ENCODE results near the gene TTC3. TPM values are rescaled to one million over a fixed set of nuclear protein-coding genes. Genes with fewer than 3 reads are reported as not detected.
A peak's percentile ranks its signal among the peaks of the same experiment; 100 is the strongest.

TTC3 gene
- total RNA-seq, 1 donor from 2014 or later = 235 TPM

- TF ChIP-seq CTCF (IDR thresholded peaks at IDR 0.05; ENCODE audit: partially characterized antibody, unreplicated experiment) = no peak
- Mint-ChIP-seq H3K27ac (ENCODE audit: unreplicated experiment) (no peak overlapping the region), H3K27me3 (ENCODE audit: unreplicated experiment) (peaks cover 13% of the 10 kb centered on the region), H3K9me3 (ENCODE audit: unreplicated experiment) (peaks cover 12% of the 10 kb centered on the region), H3K4me1 (ENCODE audit: low read depth, unreplicated experiment) (peaks cover 5% of the 10 kb centered on the region), H3K4me3 (ENCODE audit: unreplicated experiment) (no peak overlapping the region), H3K36me3 (ENCODE audit: unreplicated experiment) (peaks cover 12% of the 10 kb centered on the region)
- no peak for DNase-seq
Measured at GRCh38 chr21:37223804-37224345, 150.8 kb downstream of the TTC3 start.

- peaks cover 10% of the 10 kb centered on the region for H3K36me3 Mint-ChIP-seq (ENCODE audit: unreplicated experiment)
- DNase-seq = no peak
Measured at GRCh38 chr21:37224861-37225839, 152.1 kb downstream of the TTC3 start.

GRCh38 chr21:37226041-37226920 is 153.2 kb downstream of the TTC3 start:
- no peak for TF ChIP-seq CTCF (IDR thresholded peaks at IDR 0.05; ENCODE audit: partially characterized antibody, unreplicated experiment)
- H3K9me3 Mint-ChIP-seq (ENCODE audit: unreplicated experiment) = peaks cover 2% of the 10 kb centered on the region
- no peak overlapping the region for H3K27ac Mint-ChIP-seq (ENCODE audit: unreplicated experiment)
- H3K4me3 Mint-ChIP-seq (ENCODE audit: unreplicated experiment) = no peak overlapping the region
- H3K27me3 Mint-ChIP-seq (ENCODE audit: unreplicated experiment) = peaks cover 5% of the 10 kb centered on the region
- no peaks in the 10 kb centered on the region for H3K4me1 Mint-ChIP-seq (ENCODE audit: low read depth, unreplicated experiment)
- peaks cover 9% of the 10 kb centered on the region for H3K36me3 Mint-ChIP-seq (ENCODE audit: unreplicated experiment)
- no peak for DNase-seq

More at GRCh38 chr21:37224861-37225839, 152.1 kb downstream of the TTC3 start:
- H3K4me1 Mint-ChIP-seq (ENCODE audit: low read depth, unreplicated experiment) = peaks cover 3% of the 10 kb centered on the region
- H3K9me3 Mint-ChIP-seq (ENCODE audit: unreplicated experiment) = peaks cover 10% of the 10 kb centered on the region
- H3K27me3 Mint-ChIP-seq (ENCODE audit: unreplicated experiment) = peaks cover 12% of the 10 kb centered on the region
- no peak for TF ChIP-seq CTCF (IDR thresholded peaks at IDR 0.05; ENCODE audit: partially characterized antibody, unreplicated experiment)
- H3K27ac Mint-ChIP-seq (ENCODE audit: unreplicated experiment) = no peak overlapping the region
- no peak overlapping the region for H3K4me3 Mint-ChIP-seq (ENCODE audit: unreplicated experiment)

GRCh38 chr21:37227071-37228002 is 154.3 kb downstream of the TTC3 start:
- Mint-ChIP-seq H3K9me3 (ENCODE audit: unreplicated experiment) (peaks cover 2% of the 10 kb centered on the region), H3K27me3 (ENCODE audit: unreplicated experiment) (peaks cover 3% of the 10 kb centered on the region), H3K27ac (ENCODE audit: unreplicated experiment) (peak overlapping the region; percentile 33), H3K36me3 (ENCODE audit: unreplicated experiment) (peaks cover 9% of the 10 kb centered on the region), H3K4me1 (ENCODE audit: low read depth, unreplicated experiment) (no peaks in the 10 kb centered on the region), H3K4me3 (ENCODE audit: unreplicated experiment) (no peak overlapping the region)
- TF ChIP-seq CTCF (IDR thresholded peaks at IDR 0.05; ENCODE audit: partially characterized antibody, unreplicated experiment) = no peak
- DNase-seq = no peak

Data from glutamatergic neuron (in vitro differentiated cells).